Astrocyte of the cerebellum (primary cell): ENCODE data around the gene MTCH2.
A peak's percentile ranks its signal among the peaks of the same experiment; 100 is the strongest.

Source experiments
- DNase-seq: peaks from one replicate; pipeline ENCODE4 v3.0.0-alpha.2; 2011; ENCODE audit warnings: low read depth
- H3K4me3 ChIP-seq: 2 replicates; pipeline ENCODE4 v1.5.1; 2011; ENCODE audit warnings: mild to moderate bottlenecking, low read depth, low read length, moderate library complexity
- CTCF ChIP-seq: IDR thresholded peaks from 2 replicates; pipeline ENCODE4 v1.5.1; 2012; ENCODE audit warnings: low read length, low read depth, moderate library complexity, mild to moderate bottlenecking; ENCODE audit errors: missing control alignments
- in situ Hi-C: cut with HindIII; loops from 2 replicates; pipeline ENCODE4 v1.10.0; 2017; ENCODE audit warnings: low sequenced_read_pairs

MTCH2 gene

GRCh38 chr11:47593492-47593933 lies 48.8 kb downstream of the MTCH2 start:
- H3K4me3 ChIP-seq = peak overlapping the region; percentile 37
- TF ChIP-seq CTCF = no peak
- in situ Hi-C loops = no loop called here
- DNase-seq = no peak

GRCh38 chr11:47592970-47593369 lies 49.4 kb downstream of the MTCH2 start:
- DNase-seq = no peak
- no peak for TF ChIP-seq CTCF
- H3K4me3 ChIP-seq = no peak overlapping the region
- in situ Hi-C loops = no loop called here

- TF ChIP-seq CTCF = no peak
- in situ Hi-C loops = no loop called here
- DNase-seq = no peak
- H3K4me3 ChIP-seq = no peak overlapping the region
Measured at GRCh38 chr11:47592251-47592650, 50.1 kb downstream of the MTCH2 start.

GRCh38 chr11:47591764-47592163 lies 50.6 kb downstream of the MTCH2 start:
- DNase-seq = no peak
- in situ Hi-C loops = no loop called here
- no peak overlapping the region for H3K4me3 ChIP-seq
- no peak for TF ChIP-seq CTCF

GRCh38 chr11:47589977-47590861 lies 52.1 kb downstream of the MTCH2 start:
- in situ Hi-C loops = no loop called here
- peak overlapping the region; percentile 20 for H3K4me3 ChIP-seq
- no peak for TF ChIP-seq CTCF
- DNase-seq = no peak

GRCh38 chr11:47589584-47589976 lies 52.8 kb downstream of the MTCH2 start:
- in situ Hi-C loops = no loop called here
- H3K4me3 ChIP-seq = peak overlapping the region; percentile 20
- no peak for TF ChIP-seq CTCF

More at GRCh38 chr11:47589584-47589976, 52.8 kb downstream of the MTCH2 start:
- no peak for DNase-seq
